ENCODE results near the gene CD96.
"Not testable (repeated sequence)": the region's sequence is repeated elsewhere in the genome, so short reads cannot be mapped to it uniquely, and the experiment has no call there.

Gene CD96

DNA sequence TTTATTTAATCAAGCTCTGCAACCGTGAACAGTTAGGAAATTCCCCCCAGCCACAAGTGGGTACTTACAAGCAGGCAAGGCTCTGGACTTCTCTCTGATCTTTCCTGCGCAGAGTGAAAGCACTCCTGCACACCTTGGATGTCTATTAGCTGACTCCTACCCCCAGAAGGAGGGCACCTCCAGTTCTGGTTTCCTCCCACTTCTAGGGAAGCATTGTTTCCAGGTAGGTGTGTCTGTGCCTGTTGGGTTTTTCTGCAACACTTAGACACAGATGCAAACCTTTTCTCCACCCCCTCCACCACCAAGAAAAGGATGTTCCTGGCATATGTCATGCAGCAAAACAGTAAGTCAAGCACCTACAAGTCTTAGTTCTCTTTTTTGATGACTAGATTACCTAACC, 53.2 kb downstream of the CD96 start, which contains the start of gene ZBED2:
Gene ZBED2, minus strand, starts transcription at position 115 of the 400 bp plus-strand sequence. CDS start 1,145 bp downstream, outside the sequence.
- DNase-seq = no peak

DNA sequence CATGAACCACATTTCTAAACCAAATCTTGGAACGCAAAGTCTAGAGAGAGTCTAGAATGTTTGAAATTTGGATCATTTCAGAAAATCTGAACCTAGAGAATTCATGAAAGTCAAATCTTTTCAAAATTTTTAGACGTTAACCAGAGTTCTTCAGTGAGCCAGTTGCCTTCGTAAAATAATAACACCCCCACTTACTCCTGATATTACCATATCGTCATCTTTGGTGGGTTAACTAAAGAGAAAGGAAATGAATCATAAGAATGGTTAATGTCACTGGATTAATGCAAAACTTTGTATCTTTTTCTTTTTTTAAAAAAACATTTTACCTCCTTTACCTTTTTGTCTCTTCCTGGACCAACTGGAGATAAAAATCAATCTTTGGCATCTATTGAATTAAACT, 54.3 kb downstream of the CD96 start:
- DNase-seq = no peak

DNA sequence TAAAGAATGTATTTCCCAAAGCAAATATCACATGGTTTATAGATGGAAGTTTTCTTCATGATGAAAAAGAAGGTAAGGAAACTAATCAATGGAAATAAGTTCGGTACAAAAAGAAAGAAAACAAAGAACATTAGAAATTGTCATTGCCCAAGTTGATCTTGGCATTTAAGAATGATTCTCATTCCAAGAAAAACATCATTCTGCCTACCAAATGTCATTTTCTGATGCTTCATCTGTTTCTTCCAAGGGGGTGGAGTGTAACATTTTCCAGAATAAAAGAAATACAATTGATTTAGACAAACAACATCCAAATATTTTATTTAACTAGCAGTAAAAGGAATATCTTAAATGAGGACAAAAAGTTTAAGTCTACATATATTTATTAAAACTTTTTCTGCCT, 56.1 kb downstream of the CD96 start:
- DNase-seq = no peak

DNA sequence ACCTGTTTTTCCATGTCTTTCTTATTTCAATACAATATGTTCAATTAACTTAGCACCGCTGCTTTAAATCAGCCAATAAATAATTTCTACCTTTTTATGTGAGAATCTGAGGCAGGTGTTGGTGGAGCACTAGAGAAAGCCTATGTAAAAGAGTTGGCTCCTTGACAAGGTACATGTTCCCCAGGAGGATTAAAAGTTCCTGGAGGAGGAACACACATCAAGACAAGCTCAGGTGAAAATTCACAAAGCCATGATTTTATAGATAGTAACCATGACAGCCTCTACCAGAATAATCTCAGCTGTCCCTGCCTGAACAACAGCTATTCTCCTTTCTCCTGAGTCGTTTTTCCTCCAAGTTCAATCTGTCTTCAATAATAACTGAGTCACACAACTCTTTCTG, 56.6 kb downstream of the CD96 start:
- no peak for DNase-seq

DNA sequence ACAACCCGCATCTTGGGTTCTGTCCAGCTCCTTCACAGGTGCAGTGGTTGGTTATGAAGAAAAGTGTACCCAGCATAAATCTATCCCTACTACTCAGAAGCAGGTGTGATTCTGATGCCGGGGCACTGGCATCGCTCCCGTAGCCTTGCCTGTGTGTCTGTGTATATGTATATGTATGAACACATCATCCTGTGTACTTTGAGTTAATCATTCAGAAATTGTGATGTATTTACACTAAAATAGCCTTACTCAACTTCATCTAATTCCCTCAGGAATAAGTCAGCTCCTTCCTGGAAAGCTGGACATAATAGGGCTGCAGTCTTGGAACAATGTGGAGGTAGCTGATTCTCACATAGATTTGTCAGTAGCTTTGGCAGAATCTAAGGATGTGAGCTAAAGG, 59.8 kb downstream of the CD96 start:
- no peak for DNase-seq

DNA sequence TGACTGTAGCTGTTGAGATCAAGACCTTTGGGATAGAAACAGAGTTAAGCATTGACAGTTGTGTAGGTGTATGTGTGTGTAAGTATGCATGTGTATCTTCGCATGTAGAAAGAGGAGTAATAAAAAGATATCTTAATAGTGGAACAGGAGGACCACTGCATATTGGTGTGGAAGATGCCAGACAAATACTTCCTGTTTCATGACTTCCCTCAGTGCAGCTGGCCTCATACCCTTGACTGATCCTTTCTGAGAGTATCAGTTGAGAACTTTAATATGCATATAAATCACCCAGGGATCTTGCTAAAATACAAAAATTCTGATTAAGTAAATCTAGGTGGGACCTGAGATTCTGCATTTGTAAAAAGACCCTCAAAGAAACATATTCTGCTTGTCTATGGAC, 61.7 kb downstream of the CD96 start:
- no peak for DNase-seq

DNA sequence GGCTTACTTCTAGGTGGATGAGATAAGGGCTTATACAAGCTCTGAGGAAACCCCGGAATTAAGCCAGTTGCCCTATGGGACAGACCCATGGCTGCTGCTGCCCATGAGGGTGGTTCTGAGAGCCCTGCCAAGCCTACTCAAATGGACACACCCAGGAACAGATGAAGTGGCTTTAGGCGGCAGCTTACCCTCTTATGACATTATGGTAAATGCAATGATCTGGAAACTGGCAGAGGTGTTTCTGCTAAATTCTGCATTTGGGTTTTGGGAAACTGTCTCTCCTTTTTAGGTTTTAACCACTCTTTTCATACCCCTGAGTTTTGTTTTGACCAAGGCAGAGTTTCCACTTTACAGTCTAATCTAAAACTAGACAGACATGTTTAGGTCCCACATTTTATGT, 62.1 kb downstream of the CD96 start:
- DNase-seq = peak in 1 of 2 experiments; percentile 24

DNA sequence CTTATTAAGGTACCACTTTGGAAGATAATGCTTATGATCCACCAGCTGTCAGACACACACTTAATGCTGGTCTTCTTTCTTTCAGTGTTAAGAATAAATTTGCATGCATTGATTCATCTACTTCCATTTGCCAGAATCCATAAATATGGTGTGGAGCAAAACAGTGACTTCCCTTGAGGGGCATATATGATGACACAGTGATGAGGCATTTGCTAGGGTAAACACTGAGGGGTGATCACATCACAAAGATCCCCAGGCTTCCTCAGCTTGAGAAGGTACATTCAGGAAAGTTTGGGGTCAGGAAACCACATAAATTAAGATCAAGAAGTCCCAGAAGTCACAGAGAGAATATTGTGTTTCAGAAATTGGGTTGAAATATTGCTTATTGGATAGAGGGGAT, 63.0 kb downstream of the CD96 start:
- no peak for DNase-seq

DNA sequence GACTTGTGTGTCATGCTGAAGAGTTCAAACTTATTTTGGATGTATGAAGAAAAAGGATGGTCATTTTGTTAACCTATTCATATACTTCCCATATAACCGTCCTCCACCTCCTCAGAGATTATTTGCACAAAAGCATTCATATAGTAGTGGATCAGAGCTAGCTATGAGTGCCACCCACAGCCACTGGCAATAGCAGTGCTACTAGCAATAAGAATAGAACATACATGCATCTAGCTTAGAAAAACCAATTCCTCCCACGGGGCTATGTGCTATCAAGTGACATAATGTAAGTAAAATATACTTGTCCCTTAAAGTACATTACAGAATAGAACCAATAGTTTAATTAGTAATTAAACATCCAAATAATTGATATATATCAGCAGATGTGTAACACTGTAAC, 63.5 kb downstream of the CD96 start:
- no peak for DNase-seq

DNA sequence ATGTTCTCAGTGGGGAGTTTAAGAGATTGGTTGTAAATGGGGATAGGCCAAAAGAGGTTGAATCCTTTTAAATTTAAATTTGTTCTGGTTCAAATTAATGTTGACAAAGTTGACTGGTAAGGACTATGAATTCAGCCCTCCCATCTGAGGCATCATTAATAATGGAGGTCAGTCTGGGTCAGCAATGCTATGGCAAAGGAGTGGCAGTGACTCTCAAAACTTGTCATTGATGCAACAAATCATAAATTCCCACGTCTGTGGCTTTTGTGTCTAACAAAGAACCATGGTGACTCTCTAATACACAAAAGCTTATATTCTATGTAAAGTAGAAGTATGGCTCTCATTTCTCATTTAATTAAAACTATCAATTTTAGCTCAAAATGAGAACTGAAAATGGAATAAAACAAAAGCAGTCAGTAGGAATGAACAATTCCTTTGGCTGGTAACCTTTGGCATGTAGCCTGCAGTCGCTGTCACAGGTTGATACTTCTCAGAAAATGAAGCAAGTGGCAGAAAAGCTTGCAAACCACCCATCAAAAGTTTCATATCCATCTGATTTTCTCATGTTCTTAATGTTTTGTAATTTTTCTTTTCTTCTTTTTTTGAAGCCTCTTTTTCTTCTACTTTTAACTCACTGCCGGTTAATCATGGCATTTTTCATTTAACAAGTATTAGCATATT, 65.4 kb downstream of the CD96 start:
- DNase-seq = no peak

DNA sequence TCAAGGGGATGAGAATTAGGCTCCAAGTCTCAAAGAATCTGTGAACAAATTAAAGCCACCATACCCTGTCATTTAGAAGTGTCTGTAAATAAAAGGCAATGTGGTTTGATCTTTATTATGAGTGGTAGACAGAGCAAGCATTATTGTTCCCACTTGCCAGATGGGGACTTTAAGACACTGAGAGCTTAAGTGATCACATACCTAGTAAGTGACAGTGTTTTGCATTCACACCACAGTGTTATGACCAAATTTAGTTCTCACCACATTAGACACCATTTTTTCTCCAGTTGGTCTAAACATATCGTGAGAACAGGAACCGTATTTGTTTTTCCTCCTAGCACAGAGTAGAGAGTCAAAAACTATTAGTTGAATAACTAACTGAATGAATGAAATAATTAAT, 66.4 kb downstream of the CD96 start:
- no peak for DNase-seq

DNA sequence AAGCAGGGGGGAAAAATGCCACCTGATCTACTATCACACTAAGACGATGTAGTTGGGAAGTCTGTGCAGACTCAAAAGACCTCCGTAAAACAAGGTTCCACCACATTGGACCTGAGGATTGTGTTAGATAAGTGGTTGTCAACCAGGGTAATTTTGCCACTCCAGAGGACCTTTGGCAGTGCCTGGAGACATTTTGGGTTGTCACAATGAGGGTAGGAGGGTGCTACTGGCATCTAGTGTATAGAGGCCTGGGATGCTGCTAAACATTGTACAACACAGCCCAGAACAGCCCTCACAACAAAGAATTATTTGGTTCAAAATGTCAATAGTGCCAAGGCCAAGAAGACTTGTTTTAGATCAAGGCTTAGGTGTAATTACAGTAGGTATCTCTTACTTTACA, 67.7 kb downstream of the CD96 start:
- DNase-seq = no peak

DNA sequence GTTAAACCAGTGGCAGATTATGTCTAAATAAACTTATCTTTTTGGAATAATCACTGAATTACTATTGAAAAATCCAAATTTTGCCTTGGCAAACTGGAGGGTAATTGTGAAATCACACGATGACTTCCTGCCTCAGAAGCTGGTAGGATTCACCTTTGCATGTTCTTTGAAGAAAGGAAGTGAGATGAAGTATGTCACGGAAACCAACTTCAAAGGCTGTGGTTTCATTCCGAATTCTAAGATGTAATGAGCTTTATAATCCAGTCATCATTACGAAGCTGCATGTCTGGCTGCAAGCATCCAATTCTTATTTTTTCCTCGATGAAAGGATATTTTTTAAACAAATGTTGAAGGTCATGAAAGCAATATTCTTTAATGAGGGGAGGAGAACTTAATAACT, 68.2 kb downstream of the CD96 start:
- peak in 1 of 2 experiments; percentile 40 for DNase-seq

DNA sequence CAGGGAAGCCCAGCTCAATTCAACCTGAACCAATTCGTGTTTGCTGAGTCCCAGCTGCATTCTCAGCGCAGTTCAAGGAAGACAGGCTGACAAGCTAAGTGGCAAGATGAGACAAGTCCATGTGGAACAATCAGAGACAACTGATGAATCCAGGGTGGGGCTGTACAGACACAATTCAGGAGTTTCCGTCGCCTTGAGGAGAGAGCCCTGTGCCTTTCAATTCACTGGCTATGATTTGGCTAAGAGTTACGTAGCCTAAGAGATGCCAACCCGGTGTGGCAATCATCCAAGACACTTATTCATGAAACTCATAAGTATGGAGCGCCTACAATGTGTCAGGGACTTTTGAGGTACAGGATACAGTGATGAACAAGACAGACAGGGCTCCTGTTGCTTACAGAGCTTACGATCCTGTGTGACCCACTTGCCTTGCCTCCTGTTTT, 68.6 kb downstream of the CD96 start:
- peak in 1 of 2 experiments; percentile 24 for DNase-seq

DNA sequence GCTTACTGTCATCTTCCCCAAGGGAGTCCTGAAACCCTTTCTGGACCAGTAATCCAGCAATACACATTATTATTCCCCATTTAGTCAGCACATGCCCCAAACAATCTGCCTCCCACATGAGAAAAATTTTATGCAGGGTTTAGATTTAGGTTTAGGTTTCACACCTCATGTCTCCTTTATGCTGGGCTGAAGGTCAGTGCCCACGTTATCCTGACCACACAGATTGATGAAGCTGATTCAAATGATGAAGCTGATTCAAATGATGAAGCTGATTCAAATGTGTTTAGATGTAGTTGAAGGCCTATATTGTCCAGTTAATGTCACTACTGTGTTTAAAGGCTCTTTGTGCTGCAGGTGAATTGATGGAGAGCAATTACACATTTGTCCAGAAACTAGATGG, 71.3 kb downstream of the CD96 start:
- DNase-seq = no peak

DNA sequence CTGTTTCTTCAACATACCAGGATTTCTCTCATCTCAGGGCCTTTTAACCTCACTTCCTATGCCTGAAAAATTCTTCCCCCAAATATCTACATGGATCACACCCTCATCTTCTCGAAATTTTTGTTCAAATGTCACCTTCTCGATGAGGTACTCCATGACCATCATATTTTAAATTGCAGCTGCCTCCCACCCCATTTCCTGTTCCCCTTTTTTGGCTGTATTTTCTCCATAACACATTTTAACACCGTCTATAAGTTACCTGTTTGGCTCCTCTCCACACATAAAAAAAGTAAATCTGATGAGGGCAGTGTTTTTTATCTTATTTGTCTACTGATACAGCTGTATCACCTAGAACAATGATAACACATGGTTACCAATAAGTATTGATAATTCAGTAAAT, 73.9 kb downstream of the CD96 start:
- DNase-seq = no peak

DNA sequence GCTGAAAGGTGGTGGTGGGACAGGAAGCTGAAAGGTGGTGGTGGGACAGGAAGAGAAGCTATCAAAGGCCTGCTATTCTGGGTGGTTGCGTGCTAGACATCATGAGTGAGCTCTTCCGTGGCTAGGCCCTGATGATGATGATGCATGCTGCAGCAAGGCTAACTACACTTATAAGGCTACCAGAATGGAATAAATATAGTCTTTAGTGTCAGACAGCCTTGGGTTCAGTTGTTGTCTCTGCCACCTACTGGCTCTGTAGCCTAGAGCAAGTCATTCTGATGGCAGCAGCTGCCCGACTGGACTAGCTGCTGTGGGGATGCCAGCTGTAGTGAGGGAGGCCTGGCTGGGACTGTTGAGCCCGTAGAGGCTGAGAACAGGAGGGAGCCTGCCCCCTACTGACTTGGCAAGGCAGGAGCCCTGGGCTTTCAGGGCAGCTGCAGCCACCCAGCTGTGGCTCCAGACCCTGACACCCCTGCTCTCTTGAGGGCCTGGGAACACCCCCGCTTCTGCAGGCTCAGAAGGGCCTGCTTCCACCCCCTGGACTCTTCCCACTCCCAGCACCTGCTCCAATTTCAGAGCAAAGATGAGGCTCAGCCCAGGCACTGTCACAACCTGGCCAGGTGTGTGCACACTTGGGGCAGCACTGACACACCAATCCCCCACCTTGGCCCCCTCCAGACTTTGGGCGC, 74.6 kb downstream of the CD96 start:
- peak; percentile 54 to 79 for DNase-seq

DNA sequence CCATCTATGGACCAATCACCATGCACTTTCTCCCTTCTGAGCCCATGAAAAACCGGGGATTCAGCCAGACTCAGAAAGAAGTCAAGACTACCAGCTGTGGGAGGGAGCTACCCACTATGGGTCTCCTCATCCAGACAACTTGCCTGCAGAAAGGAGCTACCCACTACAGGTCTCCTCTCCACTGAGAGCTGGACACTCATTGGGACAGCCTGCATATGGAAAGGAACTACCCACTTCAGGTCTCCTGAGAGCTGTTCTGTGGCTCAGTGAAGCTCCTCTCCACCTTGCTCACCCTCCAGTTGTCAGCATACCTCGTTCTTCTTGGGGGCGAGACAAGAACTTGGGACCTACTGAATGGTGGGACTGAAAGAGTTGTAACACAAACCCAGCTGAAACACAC, 75.4 kb downstream of the CD96 start:
- no peak for DNase-seq

DNA sequence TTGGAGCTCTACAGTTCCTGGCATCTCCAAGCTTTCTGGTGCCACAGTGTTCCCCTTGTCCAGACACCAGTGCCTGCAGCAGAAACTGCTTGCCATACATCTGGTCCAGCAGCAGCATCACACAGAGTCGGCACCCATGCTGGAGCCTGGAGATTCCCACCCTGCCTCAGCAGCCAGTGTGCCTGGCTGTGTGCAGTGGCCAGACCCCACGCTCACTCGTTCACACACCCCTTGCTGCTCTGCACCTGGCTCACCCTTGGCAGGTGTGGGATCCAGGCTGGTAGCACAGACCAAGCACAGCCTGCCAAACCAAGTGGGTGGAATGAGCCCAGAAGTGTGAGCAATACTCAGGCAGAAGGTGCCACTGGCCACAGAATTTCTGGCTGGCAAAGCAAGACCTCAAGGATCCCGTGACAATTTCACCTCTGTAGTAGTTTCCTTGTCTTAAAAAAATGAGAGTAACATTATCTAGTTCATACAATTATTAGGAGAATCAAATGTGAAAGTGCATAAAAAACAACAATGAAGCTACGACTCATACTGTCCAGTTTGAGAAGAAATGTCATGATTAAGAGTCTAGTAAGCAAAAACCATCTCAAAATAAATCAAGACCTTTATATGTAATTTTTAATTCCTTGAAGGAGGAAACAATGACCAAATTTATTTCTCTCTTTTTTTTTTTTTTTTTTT, 76.1 kb downstream of the CD96 start:
- DNase-seq = peak in 1 of 2 experiments; percentile 18

DNA sequence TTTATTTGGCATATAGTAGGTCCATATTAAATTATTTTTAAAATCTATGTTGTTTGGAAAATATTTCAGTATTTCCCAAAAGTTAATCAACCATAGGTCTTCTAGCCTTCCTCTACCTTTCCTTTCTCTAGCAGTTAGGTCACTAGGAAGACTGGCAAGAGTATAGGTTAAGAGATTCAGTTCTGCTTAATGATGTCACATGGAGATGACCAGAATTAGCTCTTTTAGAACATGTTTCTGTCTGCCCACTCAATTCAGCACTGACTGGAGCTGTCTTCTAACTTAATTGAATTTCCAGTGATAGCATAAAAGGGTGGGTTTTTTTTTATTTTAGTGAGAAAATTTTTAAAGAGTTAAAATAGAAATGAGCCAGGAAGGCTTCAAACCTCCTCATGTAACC, 76.9 kb downstream of the CD96 start:
- no peak for DNase-seq

DNA sequence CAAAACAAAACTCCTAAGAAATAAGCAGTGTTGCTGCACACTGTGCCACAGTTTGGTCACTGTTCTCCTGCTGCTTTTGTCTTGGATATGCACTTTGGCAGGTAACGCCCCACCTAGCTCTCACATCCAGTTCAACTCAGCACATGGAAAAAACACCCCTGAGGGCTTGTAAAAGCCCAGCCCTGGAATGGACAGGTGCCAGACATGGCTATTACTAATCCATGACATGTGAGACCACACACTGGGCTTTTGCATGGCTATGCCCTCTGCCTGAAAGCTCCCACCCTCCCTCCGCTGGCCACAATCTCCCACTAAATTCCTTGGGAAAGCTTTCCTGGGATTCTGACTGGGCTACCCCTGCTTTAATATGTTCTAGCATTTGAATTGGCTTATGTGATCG, 77.8 kb downstream of the CD96 start:
- no peak for DNase-seq

DNA sequence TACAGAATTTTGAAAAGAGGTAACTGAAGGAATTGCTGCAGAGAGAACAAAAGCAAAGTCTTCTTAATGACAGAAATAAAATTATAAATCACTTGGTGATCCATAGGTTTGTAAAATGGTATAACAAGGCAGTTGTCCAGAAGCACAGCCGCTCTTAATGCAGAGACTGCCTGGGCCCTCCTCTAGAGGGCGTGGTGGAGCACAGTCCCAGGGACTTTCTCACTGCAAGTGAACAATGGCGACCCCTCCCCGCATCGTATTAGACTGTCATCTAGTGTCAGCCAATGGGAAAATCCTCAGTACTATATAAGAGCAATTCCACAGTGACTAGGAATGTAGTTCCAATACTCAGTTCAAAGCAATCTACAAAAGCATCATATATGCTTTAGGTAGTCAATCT, 79.5 kb downstream of the CD96 start:
- DNase-seq = peak in 1 of 2 experiments; percentile 34

DNA sequence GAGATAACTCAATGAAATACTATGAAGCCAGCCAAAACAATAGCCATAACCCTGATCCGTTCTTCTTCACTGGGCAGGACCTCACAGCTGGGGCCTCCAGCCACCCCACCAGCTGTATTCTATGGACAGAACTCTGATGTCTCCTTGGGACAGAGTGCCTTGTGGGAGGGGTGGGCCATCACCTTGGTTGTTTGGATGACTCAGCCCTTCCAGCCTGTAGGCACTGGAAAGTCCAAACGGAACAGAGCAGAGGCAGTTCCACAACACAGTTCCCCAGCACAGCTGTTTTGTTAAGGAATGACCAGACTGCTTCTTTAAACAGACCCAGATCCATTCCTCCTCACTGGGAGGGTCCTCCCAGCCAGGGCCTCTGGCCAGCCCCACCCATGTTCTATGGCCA, 85.1 kb downstream of the CD96 start:
- DNase-seq = no peak

DNA sequence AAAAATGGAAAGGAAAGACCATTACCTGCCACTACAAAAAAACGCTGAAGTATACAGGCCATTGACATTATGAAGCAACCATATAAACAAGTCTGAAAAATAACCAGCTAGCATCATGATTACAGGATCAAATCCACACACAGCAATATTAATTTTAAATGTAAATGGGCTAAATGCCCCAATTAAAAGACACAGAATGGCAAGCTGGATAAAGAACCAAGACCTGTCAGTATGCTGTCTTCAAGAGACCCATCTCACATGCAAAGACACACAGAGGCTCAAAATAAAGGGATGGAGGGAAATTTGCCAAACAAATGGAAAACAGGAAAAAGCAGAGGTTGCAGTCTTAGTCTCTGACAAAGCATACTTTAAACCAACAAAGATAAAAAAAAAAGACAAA, 87.0 kb downstream of the CD96 start:
- DNase-seq = not testable (repeated sequence)
